Stomach (tissue), 9 donors: ENCODE results near the gene AMBN. TPM values are rescaled to one million over a fixed set of nuclear protein-coding genes. Genes with fewer than 3 reads are reported as not detected.

Experiments used
- DNase-seq, 2 donors: peaks; one replicate each; pipeline versions ENCODE4 v3.0.0 to v3.0.0-alpha.2; 2013 to 2019
- H3K27ac ChIP-seq, 5 donors: fragments of 200-600 bp in 4 of 5; sonication (generic) in 4 of 5; one replicate each; pipeline ENCODE4 v1.5.1; 2013 to 2019; ENCODE audit warnings: mild to moderate bottlenecking in 1 of 5, moderate library complexity in 1 of 5
- H3K27me3 ChIP-seq, 3 donors: fragments of 200-600 bp; sonication (generic); one replicate each; pipeline ENCODE4 v1.5.1; 2017 to 2019; ENCODE audit warnings: mixed run types in 1 of 3
- H3K36me3 ChIP-seq, 4 donors: fragments of 200-600 bp; sonication (generic); 1 replicate in 3 of 4; 2 replicates in 1 of 4; pipeline ENCODE4 v1.5.1; 2016 to 2019
- H3K4me1 ChIP-seq, 4 donors: fragments of 200-600 bp; sonication (generic); one replicate each; pipeline ENCODE4 v1.5.1; 2016 to 2019
- H3K4me3 ChIP-seq, 4 donors: fragments of 200-600 bp; sonication (generic) in 3 of 4; one replicate each; pipeline ENCODE4 v1.5.1; 2016 to 2019; ENCODE audit warnings: mild to moderate bottlenecking in 1 of 4
- H3K9me3 ChIP-seq, 4 donors: fragments of 200-600 bp; sonication (generic); one replicate each; pipeline ENCODE4 v1.5.1; 2016 to 2019
- EP300 ChIP-seq: sonication (generic); formaldehyde crosslinking; IDR thresholded peaks from one replicate; pipeline ENCODE4 v1.6.1; 2017; ENCODE audit warnings: antibody characterized with exemption
- POLR2A ChIP-seq, 4 donors: fragments of 450-650 bp; IDR thresholded peaks; one replicate each; pipeline ENCODE4 v1.6.1; 2016; ENCODE audit warnings: antibody characterized with exemption in 4 of 4, control low read depth in 2 of 4, mild to moderate bottlenecking in 1 of 4, moderate library complexity in 1 of 4
- POLR2AphosphoS5 ChIP-seq, 3 donors: sonication (generic); formaldehyde crosslinking; IDR thresholded peaks; one replicate each; pipeline ENCODE4 v1.6.1; 2016; ENCODE audit warnings: antibody characterized with exemption in 3 of 3
- WGBS, 5 donors: extraction: QIAGEN DNeasy Blood & Tissue Kit in 3 of 5; methylation state at CpG; one replicate each; pipeline versions ENCODE4 v1.1.5 to v1.1.7; 2013 to 2018; 5-methylcytosine and 5-hydroxymethylcytosine counted together
- intact Hi-C: fragments of 100-400 bp; cut with DNase I; formaldehyde crosslinking; loops from one replicate; pipeline ENCODE4 v1.15.1; 2023; ENCODE audit warnings: low total_unique reads
- polyA plus RNA-seq, 3 donors: library from polyadenylated mRNA; stranded (reverse); fragments of 200-250 nt; gene quantifications; one replicate each; pipeline ENCODE4 v1.2.3, GENCODE V29; 2013
- total RNA-seq, 5 donors: library from RNA; depleted of rRNA; stranded (reverse); fragments of >200 nt; gene quantifications; one replicate each; pipeline versions ENCODE4 v1.1.0 to v1.2.3, GENCODE V29; 2014 to 2016
- TF ChIP-seq, protein P1 (sequence below), 7 experiments: fragments of 450-650 bp in 4 of 7; fragments of 200-600 bp in 3 of 7; sonication (generic) in 3 of 7; IDR thresholded peaks; one replicate each; pipeline ENCODE4 v1.5.1; 2016 to 2019; ENCODE audit warnings: antibody characterized with exemption in 7 of 7, control low read depth in 2 of 7, mild to moderate bottlenecking in 1 of 7
- donor health status: healthy with polysubstance abuse.
- donor health status: Bipolar disorder and iron deficiency.
- donor health status: healthy.

The AMBN gene
- total and polyA plus RNA-seq, 8 donors: not detected

GRCh38 chr4:70651864-70652506 is 59.9 kb downstream of the AMBN start:
- DNase-seq: peak in 1 of 2 donors; percentile 52
- peaks cover 0 to 14% (median 3%) of the 10 kb centered on the region in 4 donors for H3K4me1 ChIP-seq
- H3K27me3 ChIP-seq: no peaks in the 10 kb centered on the region
- no peak overlapping the region for H3K4me3 ChIP-seq
- TF ChIP-seq POLR2AphosphoS5 (IDR thresholded peaks at IDR 0.05): no peak
- TF ChIP-seq, protein P1, sequence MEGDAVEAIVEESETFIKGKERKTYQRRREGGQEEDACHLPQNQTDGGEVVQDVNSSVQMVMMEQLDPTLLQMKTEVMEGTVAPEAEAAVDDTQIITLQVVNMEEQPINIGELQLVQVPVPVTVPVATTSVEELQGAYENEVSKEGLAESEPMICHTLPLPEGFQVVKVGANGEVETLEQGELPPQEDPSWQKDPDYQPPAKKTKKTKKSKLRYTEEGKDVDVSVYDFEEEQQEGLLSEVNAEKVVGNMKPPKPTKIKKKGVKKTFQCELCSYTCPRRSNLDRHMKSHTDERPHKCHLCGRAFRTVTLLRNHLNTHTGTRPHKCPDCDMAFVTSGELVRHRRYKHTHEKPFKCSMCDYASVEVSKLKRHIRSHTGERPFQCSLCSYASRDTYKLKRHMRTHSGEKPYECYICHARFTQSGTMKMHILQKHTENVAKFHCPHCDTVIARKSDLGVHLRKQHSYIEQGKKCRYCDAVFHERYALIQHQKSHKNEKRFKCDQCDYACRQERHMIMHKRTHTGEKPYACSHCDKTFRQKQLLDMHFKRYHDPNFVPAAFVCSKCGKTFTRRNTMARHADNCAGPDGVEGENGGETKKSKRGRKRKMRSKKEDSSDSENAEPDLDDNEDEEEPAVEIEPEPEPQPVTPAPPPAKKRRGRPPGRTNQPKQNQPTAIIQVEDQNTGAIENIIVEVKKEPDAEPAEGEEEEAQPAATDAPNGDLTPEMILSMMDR (IDR thresholded peaks at IDR 0.05): peak in 5 of 7 experiments; percentile 18 to 55 (median 35)
- no peak for TF ChIP-seq EP300
- no peak for TF ChIP-seq POLR2A (IDR thresholded peaks at IDR 0.05)
- no peaks in the 10 kb centered on the region for H3K36me3 ChIP-seq
- intact Hi-C loops: no loop called here
- WGBS, 5 donors: 5 to 10% (median 7%) methylated on average over 4 of the region's 4 CpGs
- no peak overlapping the region for H3K27ac ChIP-seq
- H3K9me3 ChIP-seq: no peaks in the 10 kb centered on the region

- TF ChIP-seq, protein P1 (IDR thresholded peaks at IDR 0.05): no peak
- TF ChIP-seq POLR2AphosphoS5 (IDR thresholded peaks at IDR 0.05) (no peak), POLR2A (IDR thresholded peaks at IDR 0.05) (no peak), EP300 (no peak)
- no peaks in the 10 kb centered on the region for H3K36me3 ChIP-seq
- no peak overlapping the region for H3K4me3 ChIP-seq
- no peak for DNase-seq
- WGBS, 5 donors: 24 to 54% (median 45%) methylated on average over 5 of the region's 5 CpGs
- intact Hi-C loops: no loop called here
- no peak overlapping the region for H3K27ac ChIP-seq
- H3K4me1 ChIP-seq: peaks cover 0 to 6% (median 3%) of the 10 kb centered on the region in 4 donors
- no peaks in the 10 kb centered on the region for H3K27me3 ChIP-seq
- H3K9me3 ChIP-seq: no peaks in the 10 kb centered on the region
These were observed 62.6 kb downstream of the AMBN start for GRCh38 chr4:70654605-70655011.

Other genes with a start within 250 kb of the AMBN start
- not detected for gene SMR3A, start 231.5 kb upstream of the AMBN start, total RNA-seq
- not detected for gene SMR3A, start 231.5 kb upstream of the AMBN start, polyA plus RNA-seq
- not detected for gene SMR3B, start 209.1 kb upstream of the AMBN start, total RNA-seq
- gene SMR3B, start 209.1 kb upstream of the AMBN start, polyA plus RNA-seq: not detected
- not detected for gene OPRPN, start 194.3 kb upstream of the AMBN start, total RNA-seq
- not detected for gene OPRPN, start 194.3 kb upstream of the AMBN start, polyA plus RNA-seq
- gene MUC7, start 120.1 kb upstream of the AMBN start, total RNA-seq: not detected
- not detected for gene MUC7, start 120.1 kb upstream of the AMBN start, polyA plus RNA-seq
- gene AMTN, start 73.7 kb upstream of the AMBN start, total RNA-seq: not detected
- under 1 TPM in 1 of 3 donors, not detected in 2; 0.23 TPM for gene AMTN, start 73.7 kb upstream of the AMBN start, polyA plus RNA-seq
- 1 to 10 TPM in 1 of 5 donors, under 1 TPM in 2, not detected in 2; 0.14 to 1.7 (median 0.45) TPM for gene ENAM, start 36.5 kb downstream of the AMBN start, total RNA-seq
- gene ENAM, start 36.5 kb downstream of the AMBN start, polyA plus RNA-seq: under 1 TPM; 0.20 to 0.92 (median 0.44) TPM
- gene JCHAIN, start 74.3 kb downstream of the AMBN start, total RNA-seq: 100 to 1,000 TPM in 1 of 5 donors, 10 to 100 TPM in 3, 1 to 10 TPM in 1; 5.5 to 284 (median 25.0) TPM
- gene JCHAIN, start 74.3 kb downstream of the AMBN start, polyA plus RNA-seq: 100 to 1,000 TPM in 2 of 3 donors, 10 to 100 TPM in 1; 49.4 to 167 (median 136) TPM
- gene UTP3, start 96.3 kb downstream of the AMBN start, total RNA-seq: 10 to 100 TPM; 11.3 to 22.2 (median 17.5) TPM
- 10 to 100 TPM; 16.3 to 20.7 (median 19.5) TPM for gene UTP3, start 96.3 kb downstream of the AMBN start, polyA plus RNA-seq
- 100 to 1,000 TPM in 2 of 5 donors, 10 to 100 TPM in 3; 39.7 to 120 (median 94.5) TPM for gene RUFY3, start 129.7 kb downstream of the AMBN start, total RNA-seq
- gene RUFY3, start 129.7 kb downstream of the AMBN start, polyA plus RNA-seq: 10 to 100 TPM; 13.2 to 20.4 (median 14.4) TPM
- 10 to 100 TPM; 24.0 to 86.5 (median 60.0) TPM for gene GRSF1, start 247.6 kb downstream of the AMBN start, total RNA-seq
- 10 to 100 TPM; 40.4 to 61.6 (median 52.9) TPM for gene GRSF1, start 247.6 kb downstream of the AMBN start, polyA plus RNA-seq